Measurements from ENCODE around the gene ACTR1B. TPM values are rescaled to one million over a fixed set of nuclear protein-coding genes. Genes with fewer than 3 reads are reported as not detected.
A peak's percentile ranks its signal among the peaks of the same experiment; 100 is the strongest.

ACTR1B gene
- total RNA-seq, 6 experiments from 2014 or later: 32.3 to 44.4 (median 35.1) TPM

DNA sequence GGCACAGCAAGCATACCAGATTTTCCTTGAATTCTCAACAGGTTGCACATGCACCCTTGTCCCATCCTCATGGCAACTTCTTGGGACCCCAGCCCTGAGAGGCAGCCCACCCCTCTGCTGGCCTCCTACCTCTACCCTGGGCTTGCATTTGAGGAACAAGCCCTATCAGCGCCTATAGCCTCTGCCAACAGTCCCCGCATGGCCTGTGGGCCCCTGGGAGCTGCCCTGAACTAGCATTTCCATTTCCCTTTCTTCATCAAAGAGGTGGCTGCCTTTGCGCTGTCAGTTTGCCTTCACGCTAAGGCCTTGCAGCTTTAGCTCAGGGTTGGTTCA is 44.2 kb upstream of the ACTR1B start:
- no peaks in the 10 kb centered on the region for H3K27me3 ChIP-seq
- no peaks in the 10 kb centered on the region for H3K4me1 ChIP-seq
- no peaks in the 10 kb centered on the region for H3K36me3 ChIP-seq
- H3K27ac ChIP-seq: no peak overlapping the region
- intact Hi-C loops (cut with DNase I): no loop called here
- peak in 1 of 3 donors; percentile 34 for DNase-seq
- H3K9me3 ChIP-seq: no peaks in the 10 kb centered on the region
- no peak overlapping the region for H3K4me3 ChIP-seq
- 68% methylated on average over 3 of the region's 4 CpGs for WGBS (ENCODE audit: insufficient coverage, low coverage, low lambda C conversion rate, missing lambda C conversion rate)
- no peak for TF ChIP-seq POLR2A (IDR thresholded peaks at IDR 0.05)
- TF ChIP-seq, protein P1, sequence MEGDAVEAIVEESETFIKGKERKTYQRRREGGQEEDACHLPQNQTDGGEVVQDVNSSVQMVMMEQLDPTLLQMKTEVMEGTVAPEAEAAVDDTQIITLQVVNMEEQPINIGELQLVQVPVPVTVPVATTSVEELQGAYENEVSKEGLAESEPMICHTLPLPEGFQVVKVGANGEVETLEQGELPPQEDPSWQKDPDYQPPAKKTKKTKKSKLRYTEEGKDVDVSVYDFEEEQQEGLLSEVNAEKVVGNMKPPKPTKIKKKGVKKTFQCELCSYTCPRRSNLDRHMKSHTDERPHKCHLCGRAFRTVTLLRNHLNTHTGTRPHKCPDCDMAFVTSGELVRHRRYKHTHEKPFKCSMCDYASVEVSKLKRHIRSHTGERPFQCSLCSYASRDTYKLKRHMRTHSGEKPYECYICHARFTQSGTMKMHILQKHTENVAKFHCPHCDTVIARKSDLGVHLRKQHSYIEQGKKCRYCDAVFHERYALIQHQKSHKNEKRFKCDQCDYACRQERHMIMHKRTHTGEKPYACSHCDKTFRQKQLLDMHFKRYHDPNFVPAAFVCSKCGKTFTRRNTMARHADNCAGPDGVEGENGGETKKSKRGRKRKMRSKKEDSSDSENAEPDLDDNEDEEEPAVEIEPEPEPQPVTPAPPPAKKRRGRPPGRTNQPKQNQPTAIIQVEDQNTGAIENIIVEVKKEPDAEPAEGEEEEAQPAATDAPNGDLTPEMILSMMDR (IDR thresholded peaks at IDR 0.05): no peak
- ATAC-seq: no peak

DNA sequence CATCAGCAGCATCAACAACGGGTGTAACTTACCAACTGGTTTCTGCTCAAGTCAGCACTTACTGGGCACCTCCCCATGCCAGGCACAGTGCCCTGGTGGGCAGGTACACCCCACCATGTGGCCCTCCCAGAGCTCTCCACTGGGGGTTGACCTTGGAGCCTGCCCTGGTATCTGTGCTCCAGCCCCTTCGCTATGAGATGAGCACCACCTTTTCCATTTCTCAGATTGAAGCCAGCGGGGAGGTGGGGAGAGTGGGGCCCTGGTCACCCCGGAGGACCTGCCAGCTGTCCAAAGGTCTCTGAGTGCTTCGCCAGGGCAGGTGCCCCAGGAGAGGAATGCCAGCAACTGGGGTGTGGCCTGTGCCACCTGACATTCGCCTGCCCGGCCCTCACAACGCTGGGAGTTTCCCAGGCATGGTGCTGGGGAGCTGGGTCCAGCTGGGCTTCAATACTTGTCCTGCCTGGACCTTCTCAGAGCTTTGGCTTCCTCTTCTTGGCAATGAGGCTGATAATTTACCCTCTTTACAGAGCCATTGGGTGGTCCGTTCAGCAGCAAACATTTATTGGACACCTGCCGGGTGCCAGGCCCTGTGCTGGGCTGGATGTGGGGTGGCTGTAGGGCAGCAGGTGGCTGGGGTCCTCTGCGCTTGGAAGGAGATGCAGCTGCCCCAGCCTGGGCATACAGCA is 43.7 kb upstream of the ACTR1B start:
- no peak overlapping the region for H3K4me3 ChIP-seq
- DNase-seq: peak in 2 of 3 donors; percentile 29 to 36
- intact Hi-C loops (cut with DNase I): no loop called here
- ATAC-seq: peak in 2 of 4 donors; percentile 21 to 22
- no peak overlapping the region for H3K27ac ChIP-seq
- H3K9me3 ChIP-seq: no peaks in the 10 kb centered on the region
- H3K27me3 ChIP-seq: no peaks in the 10 kb centered on the region
- no peaks in the 10 kb centered on the region for H3K4me1 ChIP-seq
- TF ChIP-seq, protein P1 (IDR thresholded peaks at IDR 0.05): no peak
- no peak for TF ChIP-seq POLR2A (IDR thresholded peaks at IDR 0.05)
- H3K36me3 ChIP-seq: no peaks in the 10 kb centered on the region
- WGBS (ENCODE audit: insufficient coverage, low coverage, low lambda C conversion rate, missing lambda C conversion rate): 40% methylated on average over 1 of the region's 11 CpGs

DNA sequence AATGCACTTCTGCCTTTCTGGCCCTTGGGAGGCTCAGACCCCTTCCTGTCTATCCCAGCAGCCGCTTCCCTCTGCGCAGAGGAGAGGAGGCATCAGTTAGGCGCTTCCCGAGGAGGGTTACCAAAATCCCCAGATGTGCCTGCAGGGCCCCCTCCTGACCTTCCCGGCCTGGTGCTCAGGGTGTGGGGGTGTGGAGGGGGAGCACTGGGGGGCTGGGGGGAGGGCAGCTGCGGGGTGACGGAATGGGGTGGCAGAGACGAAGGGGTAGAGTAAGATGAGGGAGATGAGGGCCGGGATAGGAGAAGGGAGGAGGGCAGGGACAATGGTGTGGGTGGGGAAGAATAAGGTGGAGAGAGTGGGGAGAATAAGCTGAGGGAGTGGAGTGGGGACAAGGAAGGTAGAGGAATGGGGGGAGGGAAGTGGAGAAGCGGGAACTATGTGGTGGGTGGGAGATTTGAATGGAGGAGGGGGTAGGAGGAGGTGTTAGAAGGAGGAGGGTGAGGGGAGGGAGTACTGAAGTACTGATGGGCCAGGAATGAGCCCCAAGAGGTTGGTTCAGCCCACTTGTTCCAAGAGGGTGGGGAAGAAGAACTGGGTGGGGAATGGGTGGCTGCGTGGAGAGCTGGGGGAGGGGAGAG is 43.0 kb upstream of the ACTR1B start:
- peak in 1 of 3 donors; percentile 14 for DNase-seq
- H3K36me3 ChIP-seq: no peaks in the 10 kb centered on the region
- intact Hi-C loops (cut with DNase I): no loop called here

DNA sequence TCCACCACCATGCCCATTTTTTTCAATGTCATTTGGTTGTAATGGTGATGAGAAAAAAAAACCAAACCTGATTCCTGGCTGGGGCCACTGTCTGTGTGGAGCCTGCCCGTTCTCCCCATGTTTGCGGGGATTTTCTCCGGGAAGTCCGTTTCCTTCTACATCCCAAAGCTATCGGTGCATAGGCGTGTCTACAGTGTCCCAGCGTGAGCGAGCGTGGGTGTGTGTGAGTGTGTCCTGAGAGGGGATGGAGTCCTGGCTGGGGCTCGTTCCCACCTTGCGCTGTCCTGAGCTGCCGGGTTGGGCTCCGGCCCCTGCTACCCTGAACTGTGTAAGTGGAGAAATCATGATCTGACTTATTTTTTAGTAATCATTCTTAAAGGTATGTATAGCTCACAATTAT is 42.3 kb upstream of the ACTR1B start:
- DNase-seq: peak in 1 of 3 donors; percentile 24

More for the DNA sequence above, 43.0 kb upstream of the ACTR1B start:
- WGBS (ENCODE audit: insufficient coverage, low coverage, low lambda C conversion rate, missing lambda C conversion rate): 70% methylated on average over 9 of the region's 11 CpGs
- TF ChIP-seq, protein P1 (IDR thresholded peaks at IDR 0.05): no peak
- TF ChIP-seq POLR2A (IDR thresholded peaks at IDR 0.05): no peak
- H3K27me3 ChIP-seq: no peaks in the 10 kb centered on the region
- H3K9me3 ChIP-seq: no peaks in the 10 kb centered on the region
- H3K4me1 ChIP-seq: no peaks in the 10 kb centered on the region
- ATAC-seq: no peak
- no peak overlapping the region for H3K4me3 ChIP-seq
- H3K27ac ChIP-seq: no peak overlapping the region

More for the DNA sequence above, 42.3 kb upstream of the ACTR1B start:
- TF ChIP-seq, protein P1 (IDR thresholded peaks at IDR 0.05): no peak
- TF ChIP-seq POLR2A (IDR thresholded peaks at IDR 0.05): no peak
- no peaks in the 10 kb centered on the region for H3K27me3 ChIP-seq
- WGBS (ENCODE audit: insufficient coverage, low coverage, low lambda C conversion rate, missing lambda C conversion rate): 100% methylated on average over 2 of the region's 13 CpGs
- H3K4me3 ChIP-seq: no peak overlapping the region
- no peaks in the 10 kb centered on the region for H3K36me3 ChIP-seq
- no peaks in the 10 kb centered on the region for H3K4me1 ChIP-seq
- no peak overlapping the region for H3K27ac ChIP-seq
- ATAC-seq: no peak
- intact Hi-C loops (cut with DNase I): no loop called here
- H3K9me3 ChIP-seq: no peaks in the 10 kb centered on the region

Data from right lobe of liver (tissue), 6 donors.